Activated B cell treated with CpG ODN at 0.5 μM for 24 hours (primary cell): ENCODE measurements around the gene MS4A12. TPM values are rescaled to one million over a fixed set of nuclear protein-coding genes. Genes with fewer than 3 reads are reported as not detected.

Experiments used
- ATAC-seq: fragments of 200-7000 bp; cut with Tn5 transposase; one replicate; pipeline ENCODE4 v1.10.0; 2021; ENCODE audit warnings: low read depth, mild to moderate bottlenecking, moderate library complexity
- CTCF ChIA-PET: fragments of 350-600 bp; sonication (Branson Sonifier 250); formaldehyde crosslinking; loops from one replicate; lab custom pipeline; 2021; ENCODE audit warnings: antibody characterized with exemption; lab: Charles Lee
- POLR2A ChIA-PET: fragments of 350-600 bp; sonication (Branson Sonifier 250); formaldehyde crosslinking; loops from one replicate; lab custom pipeline; 2021; ENCODE audit warnings: antibody characterized with exemption; lab: Charles Lee
- DNase-seq: peaks from one replicate; pipeline ENCODE4 v3.0.0; 2022
- H3K27ac Mint-ChIP-seq: one replicate; pipeline ENCODE4 v1.8.0; 2020; ENCODE audit warnings: mixed read lengths
- H3K27me3 Mint-ChIP-seq: one replicate; pipeline ENCODE4 v1.8.0; 2021; ENCODE audit warnings: mixed read lengths
- H3K36me3 Mint-ChIP-seq: one replicate; pipeline ENCODE4 v1.8.0; 2021; ENCODE audit warnings: low read depth, mixed read lengths
- H3K4me1 Mint-ChIP-seq: one replicate; pipeline ENCODE4 v1.8.0; 2021; ENCODE audit warnings: mixed read lengths
- H3K4me3 Mint-ChIP-seq: one replicate; pipeline ENCODE4 v1.8.0; 2020; ENCODE audit warnings: mild to moderate bottlenecking, mixed read lengths
- H3K9me3 Mint-ChIP-seq: one replicate; pipeline ENCODE4 v1.8.0; 2020; ENCODE audit warnings: mixed read lengths
- intact Hi-C: fragments of 100-400 bp; cut with micrococcal nuclease; formaldehyde crosslinking; loops from one replicate; pipeline ENCODE4 v1.15.1; 2024
- total RNA-seq: library from RNA; stranded (reverse); gene quantifications from 2 replicates; pipeline ENCODE4 v1.2.3, GENCODE V29; 2022
- TF ChIP-seq, protein P1 (sequence below): fragments of 200-600 bp; IDR thresholded peaks from one replicate; pipeline ENCODE4 v1.8.0; 2022; ENCODE audit warnings: antibody characterized with exemption, mild to moderate bottlenecking

Gene MS4A12
- total RNA-seq, 1 donor from 2014 or later, result not detected

DNA sequence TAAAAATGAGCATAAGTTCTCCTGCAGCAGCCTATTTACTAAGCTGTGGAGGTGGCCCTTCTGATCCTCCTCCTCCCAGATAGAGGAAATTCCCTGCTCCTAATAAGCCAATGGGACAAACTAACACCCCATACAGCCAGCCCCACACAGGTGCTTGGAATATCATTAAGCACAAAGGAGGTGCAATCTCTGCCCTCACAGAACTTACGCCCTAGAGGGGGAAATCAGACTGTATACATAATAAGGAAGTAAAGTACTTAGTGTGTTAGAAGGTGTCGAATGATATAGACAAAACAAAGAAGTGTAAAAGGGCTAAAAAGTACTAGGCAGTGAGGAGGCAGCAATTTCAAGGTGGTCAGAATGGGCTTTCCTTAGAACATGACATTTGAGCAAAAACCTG lies 5.8 kb downstream of the MS4A12 start:
- peak overlapping the region; percentile 56 for H3K4me3 Mint-ChIP-seq
- peak overlapping the region; percentile 89 for H3K27ac Mint-ChIP-seq
- DNase-seq (no peak), ATAC-seq (peak; percentile 31)
- POLR2A ChIA-PET, result interaction anchor here (0.6 to 1.5 kb wide), 5 partner anchors 27 to 135 kb away, joined by 3 to 5 read pairs (median 3); partner anchors contain the start of gene MS4A1
- CTCF ChIA-PET, result interaction anchor here (1.3 to 2.1 kb wide), 4 partner anchors 10 to 233 kb away, joined by 3 to 8 read pairs (median 6); no protein-coding TSS in a partner anchor
- TF ChIP-seq, protein P1, sequence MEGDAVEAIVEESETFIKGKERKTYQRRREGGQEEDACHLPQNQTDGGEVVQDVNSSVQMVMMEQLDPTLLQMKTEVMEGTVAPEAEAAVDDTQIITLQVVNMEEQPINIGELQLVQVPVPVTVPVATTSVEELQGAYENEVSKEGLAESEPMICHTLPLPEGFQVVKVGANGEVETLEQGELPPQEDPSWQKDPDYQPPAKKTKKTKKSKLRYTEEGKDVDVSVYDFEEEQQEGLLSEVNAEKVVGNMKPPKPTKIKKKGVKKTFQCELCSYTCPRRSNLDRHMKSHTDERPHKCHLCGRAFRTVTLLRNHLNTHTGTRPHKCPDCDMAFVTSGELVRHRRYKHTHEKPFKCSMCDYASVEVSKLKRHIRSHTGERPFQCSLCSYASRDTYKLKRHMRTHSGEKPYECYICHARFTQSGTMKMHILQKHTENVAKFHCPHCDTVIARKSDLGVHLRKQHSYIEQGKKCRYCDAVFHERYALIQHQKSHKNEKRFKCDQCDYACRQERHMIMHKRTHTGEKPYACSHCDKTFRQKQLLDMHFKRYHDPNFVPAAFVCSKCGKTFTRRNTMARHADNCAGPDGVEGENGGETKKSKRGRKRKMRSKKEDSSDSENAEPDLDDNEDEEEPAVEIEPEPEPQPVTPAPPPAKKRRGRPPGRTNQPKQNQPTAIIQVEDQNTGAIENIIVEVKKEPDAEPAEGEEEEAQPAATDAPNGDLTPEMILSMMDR, result no peak
- no peaks in the 10 kb centered on the region for H3K36me3 Mint-ChIP-seq
- H3K9me3 Mint-ChIP-seq, result no peaks in the 10 kb centered on the region
- peaks cover 43% of the 10 kb centered on the region for H3K4me1 Mint-ChIP-seq
- no peaks in the 10 kb centered on the region for H3K27me3 Mint-ChIP-seq
- intact Hi-C loops, result loop anchor here (2.0 kb wide), 2 partner anchors 16 to 72 kb away; partner anchors contain the start of gene MS4A13

DNA sequence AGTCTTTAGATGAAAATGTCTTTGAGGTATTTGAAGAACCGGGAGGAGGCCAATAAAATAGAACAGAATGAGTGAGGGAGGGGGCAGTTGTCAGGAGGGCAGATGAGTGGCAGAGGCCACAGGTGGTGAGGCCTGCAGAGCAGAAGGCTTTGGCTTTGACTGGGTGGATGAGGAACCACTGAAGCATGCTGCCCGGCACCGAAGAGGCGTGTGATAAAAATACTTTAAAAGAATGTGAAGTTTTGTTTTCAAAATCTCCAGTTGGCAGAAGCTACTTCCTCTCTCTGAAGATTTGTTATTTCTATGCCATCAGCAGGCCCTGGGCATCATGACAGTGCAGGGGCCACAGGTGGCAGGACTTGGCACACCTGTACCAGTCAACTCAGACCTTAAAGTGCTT lies 6.3 kb downstream of the MS4A12 start:
- CTCF ChIA-PET, result interaction anchor here (1.3 to 2.1 kb wide), 4 partner anchors 10 to 233 kb away, joined by 3 to 8 read pairs (median 6); no protein-coding TSS in a partner anchor
- ATAC-seq (peak; percentile 99), DNase-seq (no peak)
- Mint-ChIP-seq H3K9me3 (no peaks in the 10 kb centered on the region), H3K27ac (peak overlapping the region; percentile 89), H3K4me1 (peaks cover 43% of the 10 kb centered on the region), H3K4me3 (peak overlapping the region; percentile 56), H3K27me3 (no peaks in the 10 kb centered on the region), H3K36me3 (no peaks in the 10 kb centered on the region)
- intact Hi-C loops, result loop anchor here (2.0 kb wide), 2 partner anchors 16 to 72 kb away; partner anchors contain the start of gene MS4A13
- TF ChIP-seq, protein P1, result no peak
- POLR2A ChIA-PET, result interaction anchor here (1.0 to 1.5 kb wide), 5 partner anchors 27 to 135 kb away, joined by 3 to 5 read pairs (median 3); partner anchors contain the start of gene MS4A1

DNA sequence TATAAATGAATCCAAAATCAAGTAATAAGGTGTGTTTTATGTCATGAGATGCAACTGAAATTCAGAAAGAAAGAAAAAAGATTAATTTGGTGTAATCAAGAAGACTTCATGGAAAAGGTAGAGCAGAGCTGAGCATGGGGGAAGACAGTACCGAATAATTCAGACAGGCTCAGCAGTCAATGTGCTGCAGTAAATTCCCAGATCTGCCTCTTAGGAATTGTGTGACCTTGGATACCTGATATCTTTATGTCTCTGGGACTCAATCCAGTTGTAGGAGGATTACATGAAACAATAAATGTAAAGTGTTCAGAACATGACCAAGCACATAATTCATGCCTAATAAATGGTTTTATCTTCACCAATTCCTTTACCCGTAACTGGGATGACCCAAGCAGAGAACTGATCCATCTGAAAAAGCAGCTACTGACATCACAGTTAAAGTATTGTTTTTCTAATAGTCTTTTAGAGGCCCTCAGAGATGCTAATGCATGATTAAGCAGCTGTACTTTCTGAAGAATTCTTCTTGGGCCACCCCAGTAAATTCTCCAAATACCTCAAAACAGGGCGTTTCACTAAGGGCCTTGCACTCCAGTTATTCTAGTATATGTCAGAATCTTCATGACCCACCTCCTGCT lies 7.8 kb downstream of the MS4A12 start:
- Mint-ChIP-seq H3K27ac (no peak overlapping the region), H3K36me3 (no peaks in the 10 kb centered on the region), H3K9me3 (no peaks in the 10 kb centered on the region), H3K4me3 (no peak overlapping the region), H3K27me3 (no peaks in the 10 kb centered on the region), H3K4me1 (peaks cover 49% of the 10 kb centered on the region)
- ChIA-PET POLR2A (interaction anchor here (0.5 kb wide), 1 partner anchor 180 kb away, joined by 7 read pairs; no protein-coding TSS in a partner anchor), CTCF (no interaction called here)
- ATAC-seq (no peak), DNase-seq (no peak)
- intact Hi-C loops, result no loop called here
- TF ChIP-seq, protein P1, result no peak

DNA sequence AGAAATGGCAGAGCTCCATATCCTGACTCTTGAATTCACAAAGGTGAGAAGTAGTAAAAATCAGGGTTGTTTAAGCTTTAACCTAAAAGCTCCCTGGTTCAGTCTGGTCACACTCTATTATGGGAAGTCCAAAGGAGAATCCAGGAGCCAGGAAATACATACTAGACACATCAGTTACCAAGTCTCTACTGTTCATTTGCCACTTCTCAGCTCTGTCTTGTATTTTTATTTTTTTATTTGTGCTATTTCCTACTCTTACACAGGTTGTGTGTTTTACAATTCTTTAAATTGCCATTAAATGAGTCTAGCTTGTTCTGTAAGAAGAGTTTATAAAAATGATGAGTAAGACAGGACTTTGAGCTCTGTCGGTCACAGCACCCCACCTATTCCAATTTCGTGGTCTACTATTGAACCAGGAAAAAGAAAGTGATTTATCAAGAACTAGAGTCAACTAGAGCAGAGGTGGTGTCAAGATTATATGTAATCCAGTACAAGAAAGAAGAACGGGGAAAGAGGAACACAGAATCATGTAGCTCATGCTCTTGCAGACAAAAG lies 9.7 kb downstream of the MS4A12 start:
- peaks cover 43% of the 10 kb centered on the region for H3K4me1 Mint-ChIP-seq
- ATAC-seq (no peak), DNase-seq (no peak)
- no peak overlapping the region for H3K27ac Mint-ChIP-seq
- ChIA-PET POLR2A (interaction anchor here (0.6 to 1.5 kb wide), 3 partner anchors 19 to 139 kb away, joined by 3 read pairs; no protein-coding TSS in a partner anchor), CTCF (interaction anchor here (1.0 to 1.4 kb wide), 3 partner anchors 139 to 237 kb away, joined by 3 to 5 read pairs (median 4); no protein-coding TSS in a partner anchor)
- no peaks in the 10 kb centered on the region for H3K36me3 Mint-ChIP-seq
- intact Hi-C loops, result no loop called here
- TF ChIP-seq, protein P1, result no peak
- H3K9me3 Mint-ChIP-seq, result no peaks in the 10 kb centered on the region
- no peaks in the 10 kb centered on the region for H3K27me3 Mint-ChIP-seq
- no peak overlapping the region for H3K4me3 Mint-ChIP-seq
